ENCODE measurements around the gene PARN.
"Not testable (repeated sequence)": the region's sequence is repeated elsewhere in the genome, so short reads cannot be mapped to it uniquely, and the experiment has no call there.

Gene PARN

GRCh38 chr16:14632693-14633569 lies 2.9 kb upstream of the PARN start, which contains the start of gene BFAR:
TSS of gene BFAR (plus strand) at chr16:14632951. CDS start at chr16:14644347, 11,396 bp downstream.
- peak; percentile 98 to 99 for DNase-seq (ENCODE audit: low read depth in 2 of 2)

DNA sequence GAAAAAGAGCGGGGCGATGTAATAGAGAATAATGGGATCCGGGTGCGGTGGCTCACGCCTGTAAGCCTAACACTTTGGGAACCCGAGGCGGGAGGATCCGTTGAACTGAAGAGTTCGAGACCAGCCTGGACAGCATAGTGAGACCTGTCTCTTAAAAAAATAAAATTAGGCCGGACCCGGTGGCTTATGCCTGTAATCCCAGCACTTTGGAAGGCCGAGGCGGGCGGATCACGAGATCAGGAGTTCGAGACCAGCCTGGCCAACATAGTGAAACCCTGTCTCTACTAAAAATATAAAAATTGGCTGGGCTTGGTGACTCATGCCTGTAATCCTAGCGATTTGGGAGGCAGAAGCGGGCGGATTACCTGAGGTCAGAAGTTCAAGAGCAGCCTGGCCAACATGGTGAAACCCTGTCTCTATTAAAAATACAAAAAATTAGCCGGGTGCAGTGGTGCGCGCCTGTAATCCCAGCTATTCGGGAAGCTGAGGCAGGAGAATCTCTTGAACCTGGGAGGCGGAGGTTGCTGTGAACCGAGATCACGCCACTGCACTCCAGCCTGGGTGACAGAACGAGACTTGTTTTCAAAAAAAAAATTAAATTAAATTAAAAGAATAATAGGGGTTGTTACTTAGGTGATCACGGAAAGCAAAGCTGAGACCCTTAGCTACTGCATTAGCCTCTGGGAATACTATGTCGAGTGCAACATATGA lies 715 bp upstream of the PARN start:
- DNase-seq (ENCODE audit: low read depth in 2 of 2) = peak in 1 of 2 donors; percentile 12

- DNase-seq (ENCODE audit: low read depth in 2 of 2) = no peak
Measured at GRCh38 chr16:14629612-14629918, 495 bp downstream of the PARN start.

DNA sequence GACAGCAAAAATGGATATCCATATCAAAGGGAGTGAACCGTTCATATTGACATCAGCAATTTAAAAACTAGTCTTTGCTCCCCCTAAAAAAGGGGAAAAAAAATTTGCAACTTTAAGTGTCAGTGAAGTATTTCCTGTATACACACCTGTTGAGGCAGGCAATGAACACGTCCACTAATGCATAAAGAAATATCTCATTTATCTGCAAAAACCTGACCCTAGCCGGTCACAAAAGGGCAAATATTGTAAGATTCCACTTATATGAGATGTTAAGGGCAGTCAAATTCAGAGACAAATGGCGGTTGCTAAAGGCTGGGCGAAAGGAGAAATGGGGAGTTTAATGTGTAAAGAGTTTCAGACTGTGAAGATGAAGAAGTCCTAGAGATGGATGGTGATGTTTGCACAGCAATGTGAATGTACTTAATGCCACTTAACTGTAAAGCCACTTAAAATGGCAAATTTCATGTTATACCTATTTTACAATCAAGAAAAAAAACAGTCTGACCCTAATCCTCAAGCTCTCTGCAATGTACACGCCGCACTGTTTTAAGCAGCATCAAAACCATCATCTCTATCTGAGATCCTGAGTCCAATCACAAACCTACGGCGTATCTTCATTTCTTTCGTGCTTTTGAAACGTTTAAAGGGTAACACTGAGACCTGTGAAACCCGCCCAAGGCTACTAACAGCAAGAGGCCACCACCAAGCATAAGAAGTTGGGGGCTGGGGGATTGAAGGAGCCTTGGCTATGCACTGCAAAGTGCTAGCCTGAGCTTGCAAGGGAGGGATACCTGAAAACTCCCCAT lies 1.1 kb downstream of the PARN start:
- DNase-seq (ENCODE audit: low read depth in 2 of 2) = no peak

DNA sequence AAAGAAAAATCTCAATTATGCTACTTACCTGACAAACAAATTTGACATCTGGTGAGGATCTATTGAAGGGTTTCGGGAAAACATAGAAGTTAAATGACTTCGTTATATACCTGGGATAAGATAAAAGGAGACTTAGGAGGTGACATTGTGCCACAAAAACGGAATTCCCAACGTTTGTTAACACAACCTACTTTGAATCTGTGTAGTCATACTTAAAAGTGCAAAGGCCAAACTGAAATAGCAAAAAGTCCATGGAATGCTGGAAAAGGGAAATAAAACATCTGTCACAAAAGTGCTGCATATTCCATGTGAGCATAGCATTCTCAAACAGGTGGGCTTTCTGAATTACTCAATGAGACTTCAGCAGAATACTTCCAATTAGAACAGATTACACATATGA lies 3.0 kb downstream of the PARN start:
- DNase-seq (ENCODE audit: low read depth in 2 of 2) = no peak

- DNase-seq (ENCODE audit: low read depth in 2 of 2) = no peak
Measured at GRCh38 chr16:14618566-14618965, 11.5 kb downstream of the PARN start.

GRCh38 chr16:14616280-14616679 lies 13.8 kb downstream of the PARN start:
- DNase-seq (ENCODE audit: low read depth in 2 of 2) = no peak

DNA sequence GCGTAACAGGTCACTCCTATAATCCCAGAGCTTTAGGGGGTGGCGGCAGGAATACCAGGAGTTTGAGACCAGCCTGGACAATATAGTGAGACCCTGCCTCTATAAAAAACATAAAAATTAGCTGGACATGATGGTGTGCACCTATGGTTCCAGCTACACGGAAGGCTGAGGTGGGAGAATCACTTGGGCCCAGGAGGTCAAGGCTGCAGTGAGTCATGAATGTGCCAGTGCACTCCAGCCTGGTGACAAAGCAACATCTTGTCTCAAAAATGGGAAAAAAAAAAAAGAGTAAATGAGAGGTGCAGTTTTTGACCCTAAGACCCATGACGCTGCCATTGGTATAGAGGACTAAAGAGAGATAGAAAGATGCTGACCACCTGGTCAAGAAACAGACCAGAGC lies 16.1 kb downstream of the PARN start:
- no peak for DNase-seq (ENCODE audit: low read depth in 2 of 2)

GRCh38 chr16:14611660-14612059 lies 18.4 kb downstream of the PARN start:
- no peak for DNase-seq (ENCODE audit: low read depth in 2 of 2)

GRCh38 chr16:14609716-14610115 lies 20.3 kb downstream of the PARN start:
- no peak for DNase-seq (ENCODE audit: low read depth in 2 of 2)

DNA sequence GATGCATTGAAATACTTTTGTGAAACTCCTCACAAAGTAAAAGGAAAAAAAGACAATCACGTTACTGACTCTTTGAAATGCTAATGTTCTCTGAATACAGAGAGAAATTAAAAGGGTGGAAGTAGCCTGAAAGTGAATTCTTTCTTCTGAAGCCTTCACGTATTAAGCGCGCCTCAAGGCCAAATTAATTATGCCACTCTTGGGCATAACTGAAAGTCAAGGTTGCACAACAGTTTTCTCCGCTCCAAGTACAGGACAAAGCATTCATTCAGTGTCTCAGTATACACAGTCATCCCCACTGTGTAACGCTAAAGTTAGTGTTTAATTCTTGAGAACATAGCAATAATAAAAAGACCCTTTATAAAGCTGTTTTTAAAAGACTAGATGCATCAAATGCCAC lies 21.5 kb downstream of the PARN start:
- no peak for DNase-seq (ENCODE audit: low read depth in 2 of 2)

DNA sequence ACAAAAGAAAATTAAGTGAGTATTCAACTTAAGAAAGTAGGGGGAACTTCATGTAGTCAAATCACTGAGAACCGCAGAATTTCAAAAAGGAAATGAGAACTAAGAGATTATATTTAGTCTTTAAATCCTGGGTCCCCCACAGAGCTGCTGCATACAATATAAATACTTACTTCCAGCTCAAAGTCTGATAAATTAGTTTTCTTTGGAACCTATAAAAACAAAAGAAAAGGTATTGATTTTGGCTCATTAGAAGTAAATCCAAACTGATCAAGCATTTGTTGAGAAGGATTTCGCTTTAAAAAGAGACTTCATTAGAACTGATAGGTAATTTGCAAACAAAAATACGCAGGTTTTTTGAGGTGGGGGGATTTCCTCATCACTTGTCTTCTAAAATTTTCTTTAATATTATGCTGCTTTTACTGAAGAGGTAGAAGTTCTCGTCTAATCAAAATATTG lies 21.9 kb downstream of the PARN start:
- no peak for DNase-seq (ENCODE audit: low read depth in 2 of 2)

GRCh38 chr16:14606102-14606501 lies 24.0 kb downstream of the PARN start:
- no peak for DNase-seq (ENCODE audit: low read depth in 2 of 2)

- no peak for DNase-seq (ENCODE audit: low read depth in 2 of 2)
Measured at GRCh38 chr16:14602443-14602963, 27.6 kb downstream of the PARN start.

DNA sequence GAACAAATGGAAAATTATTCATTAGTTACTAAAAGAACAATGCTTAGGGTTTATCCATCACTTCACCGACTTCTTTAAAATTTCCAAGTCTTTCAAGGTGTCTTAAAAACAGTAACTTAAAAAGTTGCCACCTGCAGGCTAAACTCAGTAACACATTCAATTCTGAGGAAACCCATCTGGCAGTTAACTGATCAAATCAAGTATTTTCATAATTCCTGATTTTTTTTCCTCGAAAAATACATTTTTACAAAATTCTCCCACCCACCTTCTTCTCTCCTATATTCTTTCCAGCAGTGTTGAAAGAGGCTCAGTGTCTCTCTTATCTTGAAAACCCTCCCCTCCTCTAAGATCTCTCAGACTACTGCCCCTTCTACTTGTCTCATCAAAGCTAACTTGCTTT lies 29.9 kb downstream of the PARN start:
- DNase-seq (ENCODE audit: low read depth in 2 of 2) = no peak

GRCh38 chr16:14586637-14587305 lies 43.3 kb downstream of the PARN start:
- no peak for DNase-seq (ENCODE audit: low read depth in 2 of 2)

- DNase-seq (ENCODE audit: low read depth in 2 of 2) = no peak
Measured at GRCh38 chr16:14585287-14585686, 44.8 kb downstream of the PARN start.

DNA sequence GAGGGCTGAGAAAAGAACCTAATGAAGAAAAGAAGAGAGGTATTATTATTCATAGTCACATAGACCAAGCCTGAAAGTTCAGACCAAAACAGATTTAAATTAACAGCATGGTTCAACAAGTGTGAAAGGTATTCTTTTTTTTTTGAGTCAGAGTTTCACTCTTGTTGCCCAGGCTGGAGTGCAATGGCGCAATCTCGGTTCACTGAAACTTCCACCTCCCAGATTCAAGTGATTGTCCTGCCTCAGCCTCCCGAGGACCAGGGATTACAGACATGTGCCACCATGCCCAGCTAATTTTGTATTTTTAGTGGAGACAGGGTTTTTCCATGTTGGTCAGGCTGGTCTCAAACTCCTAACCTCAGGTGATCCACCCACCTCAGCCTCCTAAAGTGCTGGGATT lies 49.1 kb downstream of the PARN start:
- not testable (repeated sequence) for DNase-seq (ENCODE audit: low read depth in 2 of 2)

GRCh38 chr16:14579266-14579665 lies 50.8 kb downstream of the PARN start:
- DNase-seq (ENCODE audit: low read depth in 2 of 2) = no peak

GRCh38 chr16:14576532-14576931 lies 53.5 kb downstream of the PARN start:
- DNase-seq (ENCODE audit: low read depth in 2 of 2) = no peak

GRCh38 chr16:14576069-14576468 lies 54.0 kb downstream of the PARN start:
- DNase-seq (ENCODE audit: low read depth in 2 of 2) = no peak
